Posterior vena cava (tissue), 2 donors: Measurements from ENCODE around the gene GCNT4. TPM values are rescaled to one million over a fixed set of nuclear protein-coding genes. Genes with fewer than 3 reads are reported as not detected.
A peak's percentile ranks its signal among the peaks of the same experiment; 100 is the strongest.

Source experiments
- DNase-seq: peaks from one replicate; pipeline ENCODE4 v3.0.0-alpha.2; 2020; ENCODE audit warnings: low spot score
- intact Hi-C, 2 donors: fragments of 100-400 bp; cut with DNase I; formaldehyde crosslinking; loops; one replicate each; pipeline versions ENCODE4 v1.14.1 to v1.14.2; 2022 to 2023
- total RNA-seq, 2 donors: library from RNA; stranded (reverse); fragmentation: NEBNext Ultra II Directional; extraction: Animal tissue kit (Norgen Biotek cat#: 25700); gene quantifications; one replicate each; pipeline ENCODE4 v1.2.1, GENCODE V29; 2021
- donor health status: DM: yes; HTN: yes; CAD: no.
- donor health status: DM: yes; HTN: yes; CAD: no.

Gene GCNT4
- total RNA-seq, 2 donors from 2014 or later = 3.0 to 5.5 TPM

DNA sequence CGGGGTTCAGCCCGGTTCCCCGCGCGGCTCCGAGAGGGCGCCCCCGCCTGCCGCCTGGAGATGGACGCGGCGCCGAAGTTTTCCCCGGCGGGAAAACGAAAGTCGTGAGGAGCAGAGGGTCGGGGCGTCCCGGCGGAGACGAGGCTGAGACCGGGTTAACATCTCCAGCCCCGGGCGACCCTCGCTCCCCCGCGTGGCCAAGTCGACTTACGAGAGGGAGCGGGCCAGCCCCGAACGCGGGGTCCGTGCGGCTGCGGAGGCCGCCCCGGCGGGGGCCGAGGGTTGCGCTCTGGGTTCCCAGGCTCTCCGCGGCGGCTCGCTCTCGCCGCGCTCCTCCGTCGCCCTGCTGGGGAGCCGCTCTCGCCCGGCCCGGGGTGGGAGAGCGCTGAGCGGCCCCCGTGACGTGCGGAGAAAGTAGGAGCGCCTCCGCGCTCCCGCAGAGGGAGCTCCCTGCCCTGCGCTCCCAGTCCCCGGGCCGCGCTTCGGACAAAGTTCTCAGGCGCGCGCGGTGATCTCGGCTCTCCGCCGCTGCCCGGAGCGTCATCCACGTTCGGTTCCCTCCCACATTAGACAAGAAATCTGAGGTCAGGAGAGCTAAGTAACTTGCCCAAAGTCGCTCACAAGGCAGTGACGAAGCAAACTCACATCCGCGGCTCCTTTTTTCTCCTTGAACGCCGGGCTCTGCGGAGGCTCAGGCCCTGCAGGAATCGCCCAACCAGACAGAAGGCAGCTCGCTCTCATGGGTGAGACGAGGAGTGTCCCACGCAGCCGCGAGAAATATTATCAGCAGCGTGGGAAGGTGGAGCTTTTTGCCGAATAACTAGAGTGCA is 1.2 kb upstream of the GCNT4 start:
- peak; percentile 90 for DNase-seq
- intact Hi-C loops = no loop called here

DNA sequence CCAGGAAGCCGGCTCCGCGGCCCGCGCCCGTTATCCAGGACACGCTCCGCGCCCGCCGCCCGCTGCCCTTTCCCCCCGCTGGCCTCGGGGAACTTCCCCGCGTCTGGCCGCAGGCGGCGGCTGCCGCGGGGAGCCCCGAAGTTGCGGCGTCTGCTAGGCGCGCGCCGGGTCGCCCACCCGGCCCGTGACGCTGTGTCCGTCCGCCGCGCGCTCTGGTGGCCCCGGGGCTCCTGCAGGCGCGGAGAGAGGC is 621 bp upstream of the GCNT4 start:
- intact Hi-C loops = no loop called here
- DNase-seq = no peak

DNA sequence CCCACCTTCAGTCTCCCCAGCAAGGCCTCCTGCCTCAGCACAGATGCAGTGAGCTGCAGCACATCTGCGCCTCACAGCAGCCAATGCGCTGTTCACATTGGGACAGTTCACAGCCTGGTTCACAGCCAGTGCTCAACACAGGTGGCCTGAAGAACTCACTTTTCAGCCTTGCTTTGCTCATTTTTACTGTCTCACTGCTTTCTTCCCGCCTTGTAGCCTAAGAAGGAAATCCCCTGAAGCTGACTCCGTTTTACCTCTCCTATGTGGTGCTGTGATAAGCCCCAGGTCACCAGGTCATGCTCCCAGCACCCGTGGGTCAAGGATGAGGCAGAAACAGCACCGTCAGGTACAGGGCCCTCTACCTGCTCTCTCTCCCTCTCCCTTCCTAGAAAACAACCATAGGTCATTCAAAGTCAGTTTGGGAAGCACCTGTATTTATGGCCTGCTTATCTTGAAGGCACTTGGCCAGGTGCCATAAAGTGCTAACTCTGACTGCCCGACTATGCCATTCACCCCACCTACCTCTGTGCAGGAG is 1.1 kb downstream of the GCNT4 start:
- no peak for DNase-seq
- intact Hi-C loops = no loop called here

DNA sequence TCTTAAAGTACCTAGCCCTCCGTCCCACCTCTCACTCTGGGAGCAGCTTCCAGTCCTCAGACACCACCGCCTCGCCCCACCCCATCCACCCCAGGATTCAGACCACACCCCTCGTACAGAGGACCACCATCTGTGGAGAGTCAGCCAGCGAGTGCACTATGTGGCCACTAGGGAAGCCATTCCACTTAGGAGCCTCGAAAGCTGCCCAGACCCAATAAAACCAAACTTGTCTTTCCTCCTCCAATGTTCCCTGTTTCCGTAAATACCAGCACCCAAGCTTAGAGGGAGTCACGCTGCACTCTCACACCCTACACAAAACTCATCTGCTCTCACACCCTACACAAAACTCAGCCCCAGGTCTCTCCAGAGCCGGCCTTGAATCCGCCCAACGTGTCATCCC is 1.9 kb downstream of the GCNT4 start:
- intact Hi-C loops = no loop called here
- DNase-seq = no peak

DNA sequence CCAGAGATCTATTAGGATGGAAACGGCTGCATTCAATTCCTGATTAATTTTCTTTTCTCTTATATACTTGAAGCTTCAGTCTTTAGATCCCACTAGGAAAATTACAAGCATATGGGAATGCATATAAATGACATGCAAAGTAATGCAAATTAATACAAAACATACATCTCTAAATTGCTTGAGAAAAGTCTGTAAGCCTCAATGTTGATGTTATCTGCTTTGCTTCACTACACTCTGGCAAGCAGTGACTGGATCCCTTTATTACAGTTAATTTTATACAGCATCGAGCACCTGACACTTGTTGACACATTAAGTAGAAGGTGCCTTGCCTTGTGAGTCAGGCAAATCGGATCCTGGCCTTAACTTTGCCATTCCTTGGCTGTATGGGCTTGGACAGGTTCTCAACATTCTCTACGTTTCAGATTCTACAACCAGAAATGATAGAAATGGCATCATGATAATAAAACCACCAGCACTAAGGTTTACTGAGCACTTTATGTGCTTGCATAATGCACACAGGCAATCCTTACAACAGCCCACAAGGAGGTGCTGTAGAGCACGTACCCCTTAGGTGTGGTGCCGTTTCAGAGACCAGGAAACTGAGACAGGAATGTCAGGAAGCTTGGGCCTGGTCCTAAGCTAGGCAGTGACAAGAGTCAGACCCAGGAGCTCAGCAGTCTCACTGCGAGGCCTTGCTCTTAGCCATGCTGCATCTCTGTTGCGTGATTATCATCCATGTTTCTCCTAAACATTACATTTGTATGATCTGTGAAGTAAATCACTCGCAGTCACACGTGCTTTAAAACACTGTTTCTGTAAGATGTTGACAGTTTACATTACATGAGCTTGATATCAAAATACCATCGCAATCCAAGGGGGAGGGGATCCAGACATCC is 2.7 kb downstream of the GCNT4 start:
- intact Hi-C loops = no loop called here
- no peak for DNase-seq

DNA sequence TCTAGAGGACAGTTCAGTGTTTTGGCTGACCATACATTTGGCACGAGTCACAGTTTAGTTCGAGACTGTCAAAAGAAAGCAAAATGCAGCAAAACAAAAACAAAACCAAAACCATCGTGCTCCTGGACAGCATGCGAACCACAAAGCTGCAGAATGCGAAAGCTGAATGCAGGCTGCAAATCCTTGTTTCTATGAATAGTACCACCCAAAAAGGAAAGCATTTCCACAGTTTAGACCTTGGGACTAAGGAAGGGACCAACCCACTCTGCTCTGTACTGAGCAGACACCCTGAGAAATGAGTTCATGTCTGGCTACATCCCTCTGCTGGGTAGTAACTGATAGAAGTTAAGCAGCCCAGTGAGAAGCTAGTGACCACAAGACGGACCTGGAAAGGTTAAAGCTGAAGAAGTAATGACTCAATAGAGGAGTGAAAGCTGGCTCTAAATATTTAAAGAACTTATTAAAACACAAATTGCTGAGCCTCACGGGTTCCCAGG is 3.9 kb downstream of the GCNT4 start:
- intact Hi-C loops = no loop called here
- no peak for DNase-seq

DNA sequence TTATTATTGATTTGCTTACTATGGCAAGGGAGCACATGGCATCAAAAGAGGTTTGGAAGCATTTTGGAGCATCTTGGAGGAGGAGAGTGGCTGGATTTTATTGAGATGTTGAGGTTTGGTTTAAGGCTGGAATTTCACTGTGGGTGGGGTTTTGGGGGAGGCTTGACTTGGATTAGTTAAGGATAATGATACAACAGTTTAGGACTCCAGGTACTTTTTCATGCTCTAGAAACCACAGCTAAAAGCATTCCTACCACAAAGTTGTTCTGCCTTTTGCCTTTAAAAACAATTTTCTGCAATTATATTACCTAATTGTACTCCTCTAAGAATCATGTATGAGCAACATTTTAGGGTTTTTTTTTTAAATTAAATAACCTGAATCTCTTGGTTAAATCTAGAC is 5.0 kb downstream of the GCNT4 start:
- DNase-seq = no peak
- intact Hi-C loops = no loop called here

DNA sequence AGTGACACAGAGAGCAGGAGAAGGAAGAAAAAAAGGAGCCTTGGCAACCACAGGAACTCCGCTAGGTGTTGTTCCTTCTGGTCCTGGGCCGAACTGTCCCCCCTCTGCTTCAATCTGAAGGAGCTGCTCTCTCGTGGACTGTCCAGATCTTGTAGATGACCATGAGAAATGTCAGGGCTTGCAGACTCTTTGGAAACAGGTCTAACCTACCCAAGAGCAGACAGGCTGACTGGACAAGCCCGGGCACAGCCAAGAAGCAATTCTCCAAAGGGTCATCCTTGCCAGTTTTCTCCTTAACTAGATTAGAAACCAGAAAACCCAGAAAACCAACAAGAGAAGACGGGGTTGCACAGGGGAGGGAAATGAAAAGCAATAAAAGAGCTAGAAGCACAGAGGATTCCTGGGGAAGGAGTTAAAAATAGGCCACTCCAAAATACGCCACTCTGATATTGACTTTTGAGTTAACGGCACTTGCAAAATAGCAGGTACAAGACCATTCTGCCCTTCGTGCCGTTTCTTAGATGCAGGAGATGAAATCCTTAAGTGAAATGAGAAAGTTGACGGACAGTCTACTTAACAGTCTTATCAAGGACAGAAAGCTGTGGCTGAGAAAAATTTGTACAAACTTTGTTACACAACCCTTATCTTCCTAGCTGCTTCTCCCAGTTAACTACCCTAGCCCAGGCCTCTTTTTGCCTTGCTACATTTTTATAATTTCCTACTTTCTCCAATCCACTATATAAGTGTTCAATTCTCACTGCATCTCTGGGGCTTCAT is 5.8 kb downstream of the GCNT4 start:
- DNase-seq = no peak
- intact Hi-C loops = no loop called here

DNA sequence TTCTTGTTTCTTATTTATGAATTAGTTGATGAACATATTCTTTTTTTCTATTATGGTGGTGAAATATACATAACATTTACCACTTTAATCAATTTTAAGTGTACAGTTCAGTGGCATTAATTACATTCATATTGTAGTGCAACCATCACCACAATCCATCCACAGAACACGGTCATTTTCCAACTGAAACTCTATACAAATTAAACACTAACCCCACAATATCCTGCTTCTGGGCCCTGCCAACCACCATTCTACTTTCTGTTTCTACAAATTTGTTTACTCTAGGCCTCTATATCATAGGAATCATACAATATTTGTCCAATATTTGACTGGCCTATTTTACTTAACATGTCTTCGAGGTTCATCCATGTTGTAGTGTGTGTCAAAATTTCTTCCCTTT is 7.3 kb downstream of the GCNT4 start:
- DNase-seq = no peak
- intact Hi-C loops = no loop called here

DNA sequence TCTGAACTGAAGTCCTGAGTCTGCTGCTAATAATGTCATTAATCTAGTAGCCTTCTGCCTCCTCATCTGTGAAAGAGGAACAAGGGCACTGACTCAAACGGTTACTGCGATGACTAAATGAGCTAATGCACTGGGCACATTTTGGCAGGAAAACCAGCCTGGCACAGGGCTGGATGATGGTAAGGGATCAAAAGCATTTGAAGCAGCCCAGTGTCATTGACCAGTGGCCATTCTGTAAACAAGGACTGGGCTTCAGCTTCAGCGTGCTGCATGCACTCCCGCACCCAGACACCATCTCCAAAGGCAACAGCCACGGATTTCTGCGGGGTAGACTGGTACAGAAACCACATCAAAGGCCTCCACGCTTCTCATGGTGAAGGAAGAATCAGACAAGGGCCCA is 8.0 kb downstream of the GCNT4 start:
- intact Hi-C loops = no loop called here
- DNase-seq = no peak

DNA sequence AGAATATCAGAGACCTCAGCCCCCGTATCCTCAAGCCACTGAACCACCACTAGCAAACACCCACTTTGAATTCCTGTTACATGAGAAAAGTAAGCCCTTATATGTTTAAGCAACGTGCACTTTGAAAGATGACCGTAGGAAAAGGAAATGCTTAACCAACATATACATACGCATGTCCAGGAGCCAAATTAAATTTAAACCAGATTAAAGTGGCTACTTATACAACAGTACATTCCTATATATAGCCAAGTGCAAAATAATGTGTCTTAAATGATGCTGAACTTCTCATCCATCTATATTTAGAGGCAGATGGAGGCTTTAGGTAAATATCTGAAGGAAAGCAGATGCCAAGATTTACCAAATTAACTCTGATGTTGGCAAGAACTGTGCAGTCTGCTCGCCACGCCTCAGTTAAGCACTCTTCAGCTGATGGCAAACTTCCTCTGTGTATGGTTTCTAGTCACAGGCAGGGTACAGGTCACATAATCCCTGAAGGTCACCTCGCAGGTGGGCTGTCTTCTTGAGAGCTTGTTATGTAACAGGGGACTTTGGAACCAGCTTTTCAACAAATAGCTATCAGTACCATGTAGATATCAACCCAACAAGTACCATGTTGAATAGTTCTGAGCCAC is 8.6 kb downstream of the GCNT4 start:
- DNase-seq = no peak
- intact Hi-C loops = no loop called here

DNA sequence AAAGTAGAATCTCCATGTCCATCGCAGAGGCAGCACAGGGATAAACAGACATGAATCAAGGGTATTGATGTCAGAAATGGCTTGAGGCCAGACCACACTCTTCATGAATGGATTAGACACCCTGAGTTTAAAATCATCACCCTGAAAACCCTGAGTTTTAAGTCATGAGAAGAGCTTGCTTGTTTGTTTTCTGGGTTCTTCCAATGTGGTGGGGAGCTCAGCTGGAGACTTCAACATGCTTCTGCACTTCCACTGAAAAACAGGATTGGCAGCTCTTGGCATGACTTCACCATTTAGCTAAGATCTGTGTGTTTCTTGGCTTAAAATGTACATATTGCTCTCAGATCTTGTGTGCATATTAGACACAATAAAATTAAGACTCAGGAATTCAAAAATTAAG is 9.8 kb downstream of the GCNT4 start:
- DNase-seq = no peak

DNA sequence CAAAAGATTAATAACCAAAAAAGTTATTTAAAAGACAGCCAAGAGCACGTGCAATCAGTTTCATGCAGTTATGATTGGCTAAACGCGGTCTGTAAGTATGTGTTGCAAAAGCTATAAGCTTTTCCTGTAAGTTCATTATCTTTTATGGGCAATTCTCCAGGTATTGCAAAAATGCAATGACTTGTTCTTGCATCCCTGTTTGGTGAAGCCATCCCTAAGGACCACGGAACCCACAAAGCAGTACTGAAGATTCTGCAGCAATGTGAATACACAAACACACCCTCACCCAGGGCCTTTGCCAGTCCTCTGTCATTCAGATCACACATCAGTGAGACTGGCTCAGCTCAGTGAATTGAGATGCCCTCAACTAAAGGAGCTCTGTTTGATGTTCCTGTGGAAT is 11.4 kb downstream of the GCNT4 start:
- intact Hi-C loops = no loop called here
- DNase-seq = no peak

More for the DNA sequence above, 9.8 kb downstream of the GCNT4 start:
- intact Hi-C loops = no loop called here

DNA sequence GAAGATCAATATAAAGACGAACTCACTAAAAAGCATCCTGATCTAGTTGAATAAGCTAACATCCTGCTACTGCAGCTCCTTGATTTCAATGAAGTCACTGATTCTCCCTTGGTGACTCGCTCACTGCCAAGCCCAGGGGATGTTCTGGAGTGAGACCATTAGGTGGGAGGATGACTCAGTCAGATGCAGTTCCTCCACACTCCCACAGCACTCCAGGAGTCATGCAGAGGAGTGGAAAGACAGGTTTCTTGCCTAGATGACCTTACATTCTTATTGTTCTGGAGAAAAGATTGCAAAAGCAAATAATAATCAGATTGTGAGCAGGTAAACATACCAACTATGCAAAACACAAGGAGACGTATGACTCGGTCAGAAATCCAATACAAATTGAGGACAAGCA is 15.3 kb downstream of the GCNT4 start:
- intact Hi-C loops = loop anchor here in 1 of 2 donors (10.0 kb wide), 1 partner anchor 1858 kb away; no protein-coding TSS in a partner anchor
- DNase-seq = no peak

DNA sequence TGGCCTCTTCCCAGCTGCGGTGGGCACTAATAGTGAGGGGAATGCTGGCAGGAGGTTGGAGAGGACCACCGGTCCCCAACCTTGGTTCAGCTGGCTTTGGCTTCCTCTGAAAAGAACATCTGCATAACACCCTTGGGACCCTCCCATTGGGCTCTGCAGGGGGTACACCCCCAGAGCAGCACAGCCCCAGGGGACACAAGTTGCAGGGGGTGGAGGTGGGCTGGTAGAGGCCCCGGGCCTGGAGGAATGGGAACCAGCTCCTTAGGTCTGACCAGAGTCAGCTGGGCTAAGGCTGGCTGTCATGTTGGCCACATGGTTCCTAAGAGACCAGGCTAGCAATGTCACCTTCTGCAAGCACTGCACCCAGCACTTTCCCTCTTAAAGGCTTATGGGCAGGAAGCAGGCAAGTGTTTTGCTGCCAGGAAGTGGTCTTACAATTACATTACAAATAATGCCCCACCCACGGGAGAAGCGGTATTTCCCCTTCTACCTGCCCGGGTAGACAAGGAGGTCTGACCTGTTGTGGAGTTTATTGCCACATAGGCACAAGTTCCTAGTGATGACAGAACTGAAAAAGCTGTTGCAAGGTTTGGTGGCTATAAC is 18.1 kb downstream of the GCNT4 start:
- intact Hi-C loops = loop anchor here in 1 of 2 donors (10.0 kb wide), 1 partner anchor 1861 kb away; no protein-coding TSS in a partner anchor
- no peak for DNase-seq

DNA sequence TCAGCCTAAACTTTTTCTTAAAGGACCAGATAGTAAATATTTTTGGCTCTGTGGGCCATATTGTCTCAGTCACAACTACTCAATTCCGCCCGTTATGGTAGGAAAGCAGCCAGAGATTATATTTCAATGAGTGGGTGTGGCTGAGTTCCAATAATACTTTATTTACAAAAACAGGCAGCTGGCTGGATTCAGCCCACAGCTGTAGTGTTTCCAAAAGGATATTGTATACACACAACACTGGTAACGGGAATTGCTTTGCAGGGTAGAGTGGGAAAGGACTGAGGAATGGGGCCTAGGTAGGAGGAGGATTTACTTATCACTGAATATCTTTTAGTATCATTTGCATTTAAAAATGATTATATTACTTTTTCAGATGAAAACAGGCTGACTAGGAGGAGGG is 21.0 kb downstream of the GCNT4 start:
- DNase-seq = no peak
- intact Hi-C loops = loop anchor here in 1 of 2 donors (10.0 kb wide), 1 partner anchor 1863 kb away; no protein-coding TSS in a partner anchor

DNA sequence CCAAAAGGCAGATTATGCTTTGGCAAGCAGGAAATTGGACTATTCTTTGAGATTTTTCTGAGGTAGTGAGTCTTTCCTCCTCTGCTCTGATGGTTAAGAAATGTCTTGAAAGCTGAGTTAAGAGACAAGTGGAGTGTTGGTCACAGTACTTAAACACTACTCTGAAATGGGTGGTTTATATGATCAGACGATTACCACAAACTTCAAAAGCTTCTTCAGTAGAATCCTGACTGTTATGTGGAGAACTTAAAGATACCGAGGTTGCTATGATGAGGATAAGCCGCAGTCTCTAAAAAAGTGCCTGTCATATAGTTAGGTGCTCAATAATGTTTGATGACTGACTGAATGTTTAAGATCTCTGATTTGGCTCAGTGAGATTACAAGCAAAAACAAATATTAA is 24.3 kb downstream of the GCNT4 start:
- no peak for DNase-seq
- intact Hi-C loops = no loop called here

DNA sequence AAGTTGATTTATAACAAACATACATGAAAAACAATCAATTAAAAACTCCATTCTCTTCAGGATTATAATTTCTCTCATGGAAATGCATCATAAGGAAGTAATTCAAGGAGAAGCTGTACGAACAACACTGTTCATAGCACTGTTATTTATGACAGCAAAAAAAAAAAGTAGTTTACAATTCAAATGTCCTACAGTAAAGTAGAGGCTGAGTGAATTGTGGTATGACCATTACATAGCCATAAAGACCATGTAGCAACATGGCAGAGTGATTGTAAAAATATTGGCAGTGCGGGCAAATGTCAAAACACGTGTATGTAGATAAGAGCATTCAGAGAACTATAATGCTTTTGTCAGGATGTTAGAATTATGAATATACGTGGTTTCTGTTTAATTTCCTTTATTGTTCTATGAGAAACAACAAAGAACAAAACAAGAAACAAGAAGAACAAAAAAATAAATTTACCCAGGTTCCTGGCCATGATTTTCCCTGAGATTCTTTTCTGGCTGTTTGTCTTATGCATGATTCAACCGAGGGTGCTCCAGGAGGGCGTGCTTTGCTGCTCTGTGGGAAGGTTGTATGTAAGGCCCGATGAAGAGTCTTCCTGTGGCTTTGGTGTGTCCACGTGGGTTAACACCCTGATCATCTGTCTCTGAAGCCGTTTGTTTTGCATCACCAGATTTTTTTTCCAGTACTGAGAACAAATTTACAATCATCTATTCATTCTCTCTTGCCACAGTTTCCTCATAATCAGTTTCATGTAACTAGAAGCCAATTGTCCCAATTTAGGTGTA is 28.8 kb downstream of the GCNT4 start:
- intact Hi-C loops = no loop called here
- DNase-seq = no peak
